GM10266 (cell line): ENCODE results near the gene SNTG2.

Experiments used
- DNase-seq: peaks from one replicate; pipeline ENCODE4 v3.0.0; 2012; ENCODE audit errors: extremely low spot score
- CTCF ChIP-seq: IDR thresholded peaks from 2 replicates; pipeline ENCODE4 v1.5.1; 2012; ENCODE audit warnings: mild to moderate bottlenecking, low read depth; ENCODE audit not compliant: control insufficient read depth, insufficient read depth; ENCODE audit errors: missing control alignments

Gene SNTG2

GRCh38 chr2:1068241-1068640, 117.6 kb downstream of the SNTG2 start:
- TF ChIP-seq CTCF, result no peak
- DNase-seq, result no peak

GRCh38 chr2:1068822-1069221, 118.2 kb downstream of the SNTG2 start:
- no peak for DNase-seq
- TF ChIP-seq CTCF, result no peak

- no peak for DNase-seq
- TF ChIP-seq CTCF, result no peak
These were observed 119.2 kb downstream of the SNTG2 start for GRCh38 chr2:1069847-1070246.

- DNase-seq, result no peak
- no peak for TF ChIP-seq CTCF
These were observed 120.0 kb downstream of the SNTG2 start for GRCh38 chr2:1070601-1071000.

GRCh38 chr2:1071650-1072049, 121.0 kb downstream of the SNTG2 start:
- no peak for DNase-seq
- TF ChIP-seq CTCF, result no peak

GRCh38 chr2:1072250-1072649, 121.6 kb downstream of the SNTG2 start:
- TF ChIP-seq CTCF, result no peak
- no peak for DNase-seq

- TF ChIP-seq CTCF, result no peak
- DNase-seq, result no peak
These were observed 127.3 kb downstream of the SNTG2 start for GRCh38 chr2:1077911-1078310.
